Gastroesophageal sphincter (tissue), 3 donors: ENCODE measurements around the gene DNAH17.

ENCODE experiments used
- CTCF ChIP-seq, 4 experiments: fragments of 200-600 bp in 2 of 4; fragments of 450-650 bp in 2 of 4; sonication (generic) in 1 of 4; IDR thresholded peaks; one replicate each; pipeline ENCODE4 v1.5.1; 2017 to 2019; ENCODE audit warnings: antibody characterized with exemption in 4 of 4, mild to moderate bottlenecking in 2 of 4, moderate library complexity in 2 of 4
- POLR2AphosphoS5 ChIP-seq: sonication (generic); formaldehyde crosslinking; IDR thresholded peaks from one replicate; pipeline ENCODE4 v1.6.1; 2017; ENCODE audit warnings: antibody characterized with exemption

DNA sequence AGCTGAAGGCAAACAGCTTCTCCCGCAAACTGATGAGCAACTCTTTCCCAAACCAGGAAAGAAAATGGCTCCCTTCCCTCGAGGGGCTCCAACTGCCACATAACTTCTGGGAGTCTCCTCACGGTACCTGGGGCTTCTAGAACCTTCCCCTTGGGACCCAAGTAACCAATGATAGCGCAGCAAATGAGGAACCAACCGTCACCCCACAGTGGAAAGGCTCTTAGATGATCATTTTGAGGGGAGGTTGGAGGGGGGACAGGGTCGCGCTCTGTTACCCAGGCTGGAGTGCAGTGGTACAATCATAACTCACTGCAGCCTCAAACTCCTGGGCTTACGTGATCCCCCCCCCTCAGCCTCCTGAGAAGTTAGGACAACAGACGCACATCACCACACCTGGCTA, at the start of gene DNAH17:
- TF ChIP-seq CTCF (IDR thresholded peaks at IDR 0.05) (no peak), POLR2AphosphoS5 (no peak)
